ENCODE data around the gene UBALD1. TPM values are rescaled to one million over a fixed set of nuclear protein-coding genes. Genes with fewer than 3 reads are reported as not detected.

The UBALD1 gene
- total RNA-seq, 1 experiment from 2014 or later: 45.9 TPM

GRCh38 chr16:4648917-4649316 lies 34.2 kb upstream of the UBALD1 start:
- Histone ChIP-seq H2AFZ (ENCODE audit: low read depth, low read length, poor library complexity, severe bottlenecking) (no peak overlapping the region), H3K27ac (ENCODE audit: low read depth, low read length) (no peak overlapping the region), H3K9ac (ENCODE audit: low read length) (no peak overlapping the region), H3K27me3 (ENCODE audit: insufficient read depth, low read length) (no peaks in the 10 kb centered on the region), H3K9me3 (ENCODE audit: control insufficient read depth in 1 of 2, insufficient read depth in 1 of 2, low read depth in 1 of 2, low read length in 2 of 2) (no peaks in the 10 kb centered on the region), H4K20me1 (ENCODE audit: insufficient read depth) (no peaks in the 10 kb centered on the region), H3K36me3 (ENCODE audit: control insufficient read depth in 1 of 2, insufficient read depth in 2 of 2, low read length in 2 of 2) (peaks cover 0 to 7% of the 10 kb centered on the region in 2 experiments; a peak in 2 of 4 replicates), H3K4me3 (replicated peaks in 1 of 2; ENCODE audit: low read depth in 1 of 2, low read length in 2 of 2) (no peak overlapping the region), H3K4me2 (ENCODE audit: low read length) (no peak overlapping the region), H3K9me2 (ENCODE audit: insufficient read depth) (no peaks in the 10 kb centered on the region), H3K79me2 (ENCODE audit: insufficient read depth, low read length) (peaks cover 51% of the 10 kb centered on the region), H3K4me1 (ENCODE audit: control insufficient read depth in 1 of 2, insufficient read depth in 2 of 2, low read length in 2 of 2) (peaks cover 2 to 8% of the 10 kb centered on the region in 2 experiments; a peak in 3 of 4 replicates)
- DNase-seq (ENCODE audit: low read depth, low spot score) (no peak), ATAC-seq (no peak)
- intact Hi-C loops (cut with micrococcal nuclease): no loop called here
- TF ChIP-seq CTCF (IDR thresholded peaks at IDR 0.05 in 2 of 3, conservative IDR thresholded peaks at IDR 0.05 in 1 of 3; ENCODE audit: borderline replicate concordance in 1 of 3, insufficient read depth in 1 of 3, low read depth in 2 of 3, low read length in 2 of 3) (no peak), ZFX (IDR thresholded peaks at IDR 0.05) (no peak), ELF1 (IDR thresholded peaks at IDR 0.05; ENCODE audit: borderline replicate concordance, low read depth) (no peak), EZH2 (IDR thresholded peaks at IDR 0.05) (no peak), SRF (IDR thresholded peaks at IDR 0.05; ENCODE audit: low read depth) (no peak), CBX3 (IDR thresholded peaks at IDR 0.05; ENCODE audit: low read depth) (no peak), ATF3 (IDR thresholded peaks at IDR 0.05) (no peak)
- CTCF ChIA-PET: no interaction called here
- BruUV-seq (replicated peaks): no TSS peak
- RAD21 ChIA-PET (ENCODE audit: low non-redundant PET in 1 of 2, low total read pairs in 2 of 2, uncharacterized antibody in 2 of 2, unreplicated experiment in 2 of 2): no interaction called here
- POLR2A ChIA-PET: no interaction called here

- TF ChIP-seq REST (IDR thresholded peaks at IDR 0.05; ENCODE audit: low read depth) (no peak), TCF7L2 (IDR thresholded peaks at IDR 0.05; ENCODE audit: borderline replicate concordance, extremely low read depth, insufficient read depth, insufficient read length) (no peak), JUND (IDR thresholded peaks at IDR 0.05) (no peak), RAD21 (IDR thresholded peaks at IDR 0.05; ENCODE audit: low read depth) (no peak), CBX3 (IDR thresholded peaks at IDR 0.05; ENCODE audit: low read depth) (no peak), ATF3 (IDR thresholded peaks at IDR 0.05) (no peak), ZFX (IDR thresholded peaks at IDR 0.05) (no peak), SP1 (IDR thresholded peaks at IDR 0.05; ENCODE audit: low read depth) (no peak)
- no peak overlapping the region for H2AFZ ChIP-seq (ENCODE audit: low read depth, low read length, poor library complexity, severe bottlenecking)
- no peak overlapping the region for H3K4me2 ChIP-seq (ENCODE audit: low read length)
- H3K27ac ChIP-seq (ENCODE audit: low read depth, low read length): no peak overlapping the region
- no peaks in the 10 kb centered on the region for H3K27me3 ChIP-seq (ENCODE audit: insufficient read depth, low read length)
- H3K36me3 ChIP-seq (ENCODE audit: control insufficient read depth in 1 of 2, insufficient read depth in 2 of 2, low read length in 2 of 2): no peaks in the 10 kb centered on the region; a peak in 1 of 4 replicates
- CTCF ChIA-PET: no interaction called here
- H4K20me1 ChIP-seq (ENCODE audit: insufficient read depth): no peaks in the 10 kb centered on the region
- no peaks in the 10 kb centered on the region for H3K9me3 ChIP-seq (ENCODE audit: control insufficient read depth in 1 of 2, insufficient read depth in 1 of 2, low read depth in 1 of 2, low read length in 2 of 2)
- no peak overlapping the region for H3K9ac ChIP-seq (ENCODE audit: low read length)
- no peaks in the 10 kb centered on the region for H3K9me2 ChIP-seq (ENCODE audit: insufficient read depth)
- intact Hi-C loops (cut with micrococcal nuclease): no loop called here
- POLR2A ChIA-PET: no interaction called here
- no TSS peak for BruUV-seq (replicated peaks)
- H3K79me2 ChIP-seq (ENCODE audit: insufficient read depth, low read length): peaks cover 60% of the 10 kb centered on the region
- no peak overlapping the region for H3K4me3 ChIP-seq (replicated peaks in 1 of 2; ENCODE audit: low read depth in 1 of 2, low read length in 2 of 2)
- H3K4me1 ChIP-seq (ENCODE audit: control insufficient read depth in 1 of 2, insufficient read depth in 2 of 2, low read length in 2 of 2): peaks cover 2 to 8% of the 10 kb centered on the region in 2 experiments; a peak in 3 of 4 replicates
- ATAC-seq (no peak), DNase-seq (ENCODE audit: low read depth, low spot score) (no peak)
- RAD21 ChIA-PET (ENCODE audit: low non-redundant PET in 1 of 2, low total read pairs in 2 of 2, uncharacterized antibody in 2 of 2, unreplicated experiment in 2 of 2): no interaction called here
Measured at GRCh38 chr16:4647644-4647980, 32.9 kb upstream of the UBALD1 start.

All from HCT116 (cell line).